GM10266 (cell line): Measurements from ENCODE around the gene S100A10.

ENCODE experiments used
- DNase-seq: peaks from one replicate; pipeline ENCODE4 v3.0.0; 2012; ENCODE audit errors: extremely low spot score
- TF ChIP-seq, protein P1 (sequence below): IDR thresholded peaks from 2 replicates; pipeline ENCODE4 v1.5.1; 2012; ENCODE audit warnings: mild to moderate bottlenecking, low read depth; ENCODE audit not compliant: control insufficient read depth, insufficient read depth; ENCODE audit errors: missing control alignments

Gene S100A10

DNA sequence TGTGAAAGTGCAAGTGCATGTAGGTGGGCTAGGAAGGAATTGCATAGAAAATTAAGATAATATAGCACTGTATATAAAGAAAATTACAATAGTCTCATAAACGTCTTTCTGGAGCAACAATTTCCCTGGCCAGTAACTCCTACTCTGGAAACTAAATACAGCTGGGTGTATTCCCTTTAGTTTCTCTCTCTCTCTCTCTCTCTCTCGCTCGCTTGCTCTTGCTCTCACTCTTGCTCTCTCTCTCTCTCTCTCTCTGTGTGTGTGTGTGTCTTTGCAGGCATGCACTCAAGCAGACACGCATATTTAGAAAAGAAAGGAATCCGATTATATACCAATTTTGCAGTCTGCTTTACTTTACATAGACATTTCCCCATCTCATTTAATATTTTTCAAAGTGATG, 14.7 kb downstream of the S100A10 start:
- TF ChIP-seq, protein P1, sequence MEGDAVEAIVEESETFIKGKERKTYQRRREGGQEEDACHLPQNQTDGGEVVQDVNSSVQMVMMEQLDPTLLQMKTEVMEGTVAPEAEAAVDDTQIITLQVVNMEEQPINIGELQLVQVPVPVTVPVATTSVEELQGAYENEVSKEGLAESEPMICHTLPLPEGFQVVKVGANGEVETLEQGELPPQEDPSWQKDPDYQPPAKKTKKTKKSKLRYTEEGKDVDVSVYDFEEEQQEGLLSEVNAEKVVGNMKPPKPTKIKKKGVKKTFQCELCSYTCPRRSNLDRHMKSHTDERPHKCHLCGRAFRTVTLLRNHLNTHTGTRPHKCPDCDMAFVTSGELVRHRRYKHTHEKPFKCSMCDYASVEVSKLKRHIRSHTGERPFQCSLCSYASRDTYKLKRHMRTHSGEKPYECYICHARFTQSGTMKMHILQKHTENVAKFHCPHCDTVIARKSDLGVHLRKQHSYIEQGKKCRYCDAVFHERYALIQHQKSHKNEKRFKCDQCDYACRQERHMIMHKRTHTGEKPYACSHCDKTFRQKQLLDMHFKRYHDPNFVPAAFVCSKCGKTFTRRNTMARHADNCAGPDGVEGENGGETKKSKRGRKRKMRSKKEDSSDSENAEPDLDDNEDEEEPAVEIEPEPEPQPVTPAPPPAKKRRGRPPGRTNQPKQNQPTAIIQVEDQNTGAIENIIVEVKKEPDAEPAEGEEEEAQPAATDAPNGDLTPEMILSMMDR: no peak
- no peak for DNase-seq

DNA sequence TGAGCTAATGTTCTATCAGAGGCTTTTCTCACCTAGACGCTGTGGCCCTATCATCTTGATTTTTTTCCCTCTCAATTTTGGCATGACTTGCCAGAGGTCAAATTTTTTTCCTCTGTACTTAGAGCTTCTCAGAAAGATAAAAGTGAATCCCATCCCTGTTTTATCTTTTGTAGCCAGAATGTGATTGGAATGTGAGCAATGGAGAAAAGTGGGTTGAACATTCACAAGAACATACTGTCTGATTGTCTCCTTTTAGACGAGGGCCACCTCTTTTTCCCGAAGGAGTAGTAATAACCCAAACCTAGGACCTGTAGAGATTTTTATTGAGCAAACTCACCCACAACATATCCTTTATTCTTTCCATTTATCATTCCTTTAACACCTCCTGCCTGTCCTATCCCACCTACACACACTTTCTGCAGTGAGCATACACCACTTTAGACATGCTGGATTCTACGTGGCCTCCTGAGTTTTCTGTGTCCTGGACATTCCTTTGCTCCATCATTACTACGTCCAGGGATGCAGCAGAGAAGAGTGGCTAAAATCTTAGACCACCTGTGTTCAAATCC, 15.9 kb downstream of the S100A10 start:
- DNase-seq: no peak
- TF ChIP-seq, protein P1: no peak

DNA sequence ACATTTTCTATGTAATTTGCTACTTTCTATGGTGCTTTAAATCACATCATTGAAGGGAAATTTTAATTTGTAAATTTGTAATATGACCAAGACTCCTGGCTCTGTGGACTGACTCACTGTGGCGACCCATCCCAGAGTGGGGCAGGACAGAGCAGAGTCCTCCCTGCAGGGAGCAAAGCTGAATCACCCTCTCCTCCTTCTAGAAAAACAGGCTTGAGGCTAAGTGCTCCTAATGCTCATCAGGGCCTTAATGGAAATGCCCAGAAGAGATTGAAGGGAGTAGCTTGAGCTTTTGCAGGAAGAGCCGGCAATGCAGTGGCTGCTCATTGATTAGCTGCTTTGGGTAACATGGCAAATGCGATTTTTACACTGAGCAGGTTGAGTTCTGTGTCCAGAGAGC, 16.8 kb downstream of the S100A10 start:
- TF ChIP-seq, protein P1: no peak

DNA sequence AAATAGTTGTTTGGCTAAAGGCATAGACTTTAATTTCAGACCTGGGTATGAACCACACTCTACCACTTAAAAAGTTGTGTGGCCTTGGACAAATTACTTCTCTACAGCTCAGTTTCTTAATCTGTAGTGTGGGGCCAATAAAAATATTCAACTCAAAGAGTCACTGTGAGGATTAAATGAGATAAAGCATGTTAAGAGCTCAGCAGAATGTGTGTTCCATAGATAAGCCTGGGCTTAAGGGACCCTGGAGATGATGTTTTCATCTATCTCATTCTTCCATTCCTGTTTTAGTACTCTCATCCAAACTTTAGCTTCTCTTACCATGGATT, 17.7 kb downstream of the S100A10 start:
- no peak for DNase-seq
- TF ChIP-seq, protein P1: no peak

More for the DNA sequence above, 16.8 kb downstream of the S100A10 start:
- no peak for DNase-seq

DNA sequence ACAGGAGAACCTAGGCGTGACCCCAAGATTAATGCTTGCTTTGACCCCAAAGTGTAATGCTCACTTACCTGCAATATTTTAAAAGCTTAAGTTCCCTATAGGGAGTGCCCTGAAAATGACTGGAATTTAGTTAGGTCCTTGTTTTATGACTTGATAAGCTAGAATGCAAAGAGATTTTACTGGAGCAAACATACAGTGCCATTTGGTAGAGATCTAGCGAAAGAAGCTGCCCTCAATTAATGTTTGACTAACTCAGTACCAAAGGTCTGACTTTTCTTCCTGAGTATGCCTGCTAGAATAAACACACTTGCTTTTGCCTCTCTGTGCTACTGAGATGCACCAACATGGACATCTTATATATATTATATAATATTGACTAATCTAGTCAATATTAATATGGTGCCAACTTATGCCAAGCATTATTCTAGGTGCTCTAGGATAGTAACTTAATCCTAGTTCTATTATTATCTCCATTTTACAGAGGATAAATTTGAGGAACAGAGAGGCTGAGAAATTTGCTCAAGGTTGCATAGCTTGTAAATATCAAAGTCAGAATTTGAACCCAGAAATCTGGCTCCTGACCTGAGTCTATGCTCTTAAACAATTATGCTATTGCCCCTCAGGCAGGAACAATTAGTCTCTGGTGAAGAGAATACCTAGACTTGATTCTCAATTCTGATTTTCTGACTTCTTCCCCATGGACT, 18.2 kb downstream of the S100A10 start:
- DNase-seq: no peak
- TF ChIP-seq, protein P1: no peak

DNA sequence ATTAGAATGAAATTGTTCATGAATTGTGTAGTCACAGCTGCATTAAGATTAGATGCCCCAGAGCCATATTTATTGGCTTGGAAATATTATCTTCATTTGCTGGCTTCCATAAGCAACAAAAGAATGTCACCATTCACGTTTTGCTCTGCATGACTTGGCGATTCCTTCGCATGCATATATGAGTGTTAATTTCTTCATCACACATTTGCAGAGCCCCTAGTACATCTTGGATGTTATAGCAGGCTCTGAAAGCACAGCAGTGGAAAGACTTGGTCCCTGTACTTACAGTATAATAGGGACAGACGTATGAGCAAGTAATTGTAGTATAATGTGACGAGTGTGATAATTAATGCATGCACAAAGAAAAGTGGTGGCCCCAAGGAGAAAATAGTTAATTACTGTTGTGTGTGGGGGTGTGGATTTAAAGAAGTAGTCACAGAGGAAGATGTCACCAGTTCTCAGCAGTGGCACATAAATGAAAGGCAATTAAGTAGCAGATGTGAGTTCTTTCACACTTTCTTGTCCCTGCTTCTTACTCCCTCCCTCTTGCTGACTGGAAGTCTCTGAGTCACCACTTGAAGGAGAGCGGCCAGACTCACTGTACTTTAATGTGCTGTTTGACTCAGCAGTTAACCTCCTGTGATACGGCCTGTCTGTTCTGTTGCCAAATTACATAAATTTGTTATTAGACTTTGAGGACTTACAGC, 21.0 kb downstream of the S100A10 start:
- no peak for DNase-seq
- TF ChIP-seq, protein P1: no peak

DNA sequence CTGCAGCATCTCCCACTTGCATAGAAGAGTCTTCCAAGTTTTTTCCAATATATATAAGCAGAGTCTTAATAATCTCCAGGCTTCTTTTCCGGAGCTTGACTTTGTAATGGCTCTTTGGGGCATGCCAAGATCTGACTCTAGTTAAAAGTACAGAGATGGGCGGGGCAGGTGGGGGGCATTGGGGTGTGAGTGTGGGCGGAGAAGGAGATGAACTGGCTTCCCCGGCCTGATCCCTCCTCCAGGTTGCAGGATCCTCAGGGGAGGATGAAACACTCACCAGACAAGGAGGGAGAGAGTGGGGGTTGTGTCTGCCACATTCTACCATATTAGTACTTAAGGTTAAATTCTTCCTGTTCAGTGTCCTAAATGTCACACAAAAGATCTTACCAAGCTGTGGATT, 23.0 kb downstream of the S100A10 start:
- TF ChIP-seq, protein P1: no peak
- no peak for DNase-seq
